Right atrium auricular region (tissue), 2 donors: ENCODE measurements around the gene OSBPL3. TPM values are rescaled to one million over a fixed set of nuclear protein-coding genes. Genes with fewer than 3 reads are reported as not detected.

Experiments
- DNase-seq: peaks from one replicate; pipeline ENCODE4 v3.0.0-alpha.2; 2019; ENCODE audit warnings: low spot score
- H3K27ac ChIP-seq, 2 donors: fragments of 200-600 bp; sonication (generic); 1 replicate in 1 of 2; 2 replicates in 1 of 2; pipeline ENCODE4 v1.5.1; 2016 to 2019
- H3K27me3 ChIP-seq, 2 donors: fragments of 200-600 bp; sonication (generic); one replicate each; pipeline versions ENCODE4 v1.5.1 to v1.6.0; 2017 to 2019
- H3K36me3 ChIP-seq: fragments of 200-600 bp; sonication (generic); one replicate; pipeline ENCODE4 v1.5.1; 2016
- H3K4me1 ChIP-seq, 2 donors: fragments of 200-600 bp; sonication (generic); one replicate each; pipeline versions ENCODE4 v1.5.1 to v1.6.0; 2017 to 2019
- H3K4me3 ChIP-seq, 2 donors: fragments of 200-600 bp; sonication (generic); 1 replicate in 1 of 2; 2 replicates in 1 of 2; pipeline ENCODE4 v1.5.1; 2017 to 2019; ENCODE audit warnings: mild to moderate bottlenecking in 1 of 2, moderate library complexity in 1 of 2
- H3K9me3 ChIP-seq, 2 donors: fragments of 200-600 bp; sonication (generic); one replicate each; pipeline ENCODE4 v1.5.1; 2019
- total RNA-seq, 2 donors: library from RNA; depleted of rRNA; stranded (reverse); fragments of >200 nt; gene quantifications; one replicate each; pipeline ENCODE4 v1.1.0, GENCODE V29; 2016
- TF ChIP-seq, protein P1 (sequence below), 2 donors: fragments of 200-600 bp; sonication (generic); IDR thresholded peaks; one replicate each; pipeline ENCODE4 v1.5.1; 2019; ENCODE audit warnings: antibody characterized with exemption in 2 of 2

Gene OSBPL3
- total RNA-seq, 2 donors from 2014 or later = 4.8 to 6.7 TPM

DNA sequence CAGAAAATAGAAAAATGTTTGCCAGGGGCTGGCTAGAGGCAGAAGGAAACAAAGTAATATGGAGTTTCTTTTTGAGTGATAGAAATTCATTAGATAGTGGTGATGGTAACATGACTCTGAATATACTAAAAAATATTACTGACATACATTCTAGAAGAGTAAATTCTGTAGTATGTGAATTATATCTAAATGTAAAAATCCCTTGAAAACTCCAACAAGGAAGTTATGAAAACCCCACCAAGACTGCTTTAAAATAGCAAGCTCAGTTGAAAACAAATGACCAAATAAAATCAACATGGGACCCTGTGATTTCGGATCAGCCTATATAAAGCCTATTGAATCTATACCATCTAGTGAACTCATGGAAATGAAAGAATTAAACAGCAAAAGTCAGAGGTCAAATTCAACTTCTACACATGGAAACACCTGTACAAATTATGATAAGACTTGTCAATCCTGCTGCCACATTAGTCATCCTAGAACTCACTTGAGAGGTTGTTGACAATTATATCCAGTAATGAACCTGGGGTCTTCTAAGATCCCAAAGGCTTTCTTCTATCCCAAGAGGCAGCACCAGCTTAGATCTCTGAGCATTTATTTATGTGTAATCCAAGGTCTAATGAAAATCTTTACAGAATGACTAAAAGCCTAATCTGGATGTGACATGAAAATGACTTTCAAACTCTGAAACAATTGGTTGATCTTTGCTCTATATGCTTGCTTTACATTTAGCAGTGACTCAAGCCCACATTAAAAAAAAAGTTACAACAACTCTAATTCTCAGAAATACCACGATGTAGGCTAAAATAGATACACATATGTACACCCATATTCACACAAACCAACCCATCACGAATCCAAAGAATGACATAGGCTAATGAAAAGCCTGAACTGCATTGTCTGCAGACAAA lies 59.3 kb downstream of the OSBPL3 start:
- Histone ChIP-seq H3K9me3 (no peaks in the 10 kb centered on the region), H3K36me3 (no peaks in the 10 kb centered on the region), H3K4me1 (peaks cover 0 to 27% of the 10 kb centered on the region in 2 donors), H3K4me3 (no peak overlapping the region), H3K27me3 (no peaks in the 10 kb centered on the region), H3K27ac (no peak overlapping the region)
- TF ChIP-seq, protein P1, sequence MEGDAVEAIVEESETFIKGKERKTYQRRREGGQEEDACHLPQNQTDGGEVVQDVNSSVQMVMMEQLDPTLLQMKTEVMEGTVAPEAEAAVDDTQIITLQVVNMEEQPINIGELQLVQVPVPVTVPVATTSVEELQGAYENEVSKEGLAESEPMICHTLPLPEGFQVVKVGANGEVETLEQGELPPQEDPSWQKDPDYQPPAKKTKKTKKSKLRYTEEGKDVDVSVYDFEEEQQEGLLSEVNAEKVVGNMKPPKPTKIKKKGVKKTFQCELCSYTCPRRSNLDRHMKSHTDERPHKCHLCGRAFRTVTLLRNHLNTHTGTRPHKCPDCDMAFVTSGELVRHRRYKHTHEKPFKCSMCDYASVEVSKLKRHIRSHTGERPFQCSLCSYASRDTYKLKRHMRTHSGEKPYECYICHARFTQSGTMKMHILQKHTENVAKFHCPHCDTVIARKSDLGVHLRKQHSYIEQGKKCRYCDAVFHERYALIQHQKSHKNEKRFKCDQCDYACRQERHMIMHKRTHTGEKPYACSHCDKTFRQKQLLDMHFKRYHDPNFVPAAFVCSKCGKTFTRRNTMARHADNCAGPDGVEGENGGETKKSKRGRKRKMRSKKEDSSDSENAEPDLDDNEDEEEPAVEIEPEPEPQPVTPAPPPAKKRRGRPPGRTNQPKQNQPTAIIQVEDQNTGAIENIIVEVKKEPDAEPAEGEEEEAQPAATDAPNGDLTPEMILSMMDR (IDR thresholded peaks at IDR 0.05) = no peak
- no peak for DNase-seq

- H3K4me3 ChIP-seq = no peak overlapping the region
- TF ChIP-seq, protein P1 (IDR thresholded peaks at IDR 0.05) = no peak
Measured at GRCh38 chr7:24917510-24918239, 62.3 kb downstream of the OSBPL3 start.

GRCh38 chr7:24916463-24917040 lies 63.4 kb downstream of the OSBPL3 start:
- H3K36me3 ChIP-seq = no peaks in the 10 kb centered on the region
- H3K27ac ChIP-seq = no peak overlapping the region
- no peaks in the 10 kb centered on the region for H3K9me3 ChIP-seq
- no peak overlapping the region for H3K4me3 ChIP-seq
- peaks cover 0 to 6% of the 10 kb centered on the region in 2 donors for H3K4me1 ChIP-seq
- H3K27me3 ChIP-seq = no peaks in the 10 kb centered on the region
- TF ChIP-seq, protein P1 (IDR thresholded peaks at IDR 0.05) = no peak
- no peak for DNase-seq

More at GRCh38 chr7:24917510-24918239, 62.3 kb downstream of the OSBPL3 start:
- DNase-seq = no peak
- Histone ChIP-seq H3K36me3 (no peaks in the 10 kb centered on the region), H3K9me3 (no peaks in the 10 kb centered on the region), H3K27me3 (no peaks in the 10 kb centered on the region), H3K4me1 (peaks cover 0 to 13% of the 10 kb centered on the region in 2 donors), H3K27ac (no peak overlapping the region)

GRCh38 chr7:24914465-24914859 lies 65.5 kb downstream of the OSBPL3 start:
- H3K36me3 ChIP-seq = no peaks in the 10 kb centered on the region
- H3K4me3 ChIP-seq = no peak overlapping the region
- no peak for DNase-seq
- no peaks in the 10 kb centered on the region for H3K27me3 ChIP-seq
- no peak overlapping the region for H3K27ac ChIP-seq
- peaks cover 0 to 15% of the 10 kb centered on the region in 2 donors for H3K4me1 ChIP-seq
- H3K9me3 ChIP-seq = no peaks in the 10 kb centered on the region
- TF ChIP-seq, protein P1 (IDR thresholded peaks at IDR 0.05) = no peak

- DNase-seq = no peak
- Histone ChIP-seq H3K4me3 (no peak overlapping the region), H3K36me3 (no peaks in the 10 kb centered on the region), H3K27me3 (no peaks in the 10 kb centered on the region), H3K4me1 (peaks cover 0 to 15% of the 10 kb centered on the region in 2 donors), H3K9me3 (no peaks in the 10 kb centered on the region), H3K27ac (no peak overlapping the region)
- TF ChIP-seq, protein P1 (IDR thresholded peaks at IDR 0.05) = no peak
Measured at GRCh38 chr7:24913801-24914464, 66.0 kb downstream of the OSBPL3 start.
